Measurements from ENCODE around the gene TTC21A.

- no peak for TF ChIP-seq CTCF (IDR thresholded peaks at IDR 0.05)
- TF ChIP-seq POLR2A (IDR thresholded peaks at IDR 0.05), result no peak
Measured at GRCh38 chr3:39094851-39095677, 12.4 kb upstream of the TTC21A start.
